GM12872 (cell line): Measurements from ENCODE around the gene PAPPA.

ENCODE experiments used
- TF ChIP-seq, protein P1 (sequence below): IDR thresholded peaks from 3 replicates; pipeline ENCODE4 v1.5.1; 2011; ENCODE audit warnings: low read depth, mild to moderate bottlenecking, low read length, moderate library complexity; ENCODE audit not compliant: insufficient read depth

The PAPPA gene

DNA sequence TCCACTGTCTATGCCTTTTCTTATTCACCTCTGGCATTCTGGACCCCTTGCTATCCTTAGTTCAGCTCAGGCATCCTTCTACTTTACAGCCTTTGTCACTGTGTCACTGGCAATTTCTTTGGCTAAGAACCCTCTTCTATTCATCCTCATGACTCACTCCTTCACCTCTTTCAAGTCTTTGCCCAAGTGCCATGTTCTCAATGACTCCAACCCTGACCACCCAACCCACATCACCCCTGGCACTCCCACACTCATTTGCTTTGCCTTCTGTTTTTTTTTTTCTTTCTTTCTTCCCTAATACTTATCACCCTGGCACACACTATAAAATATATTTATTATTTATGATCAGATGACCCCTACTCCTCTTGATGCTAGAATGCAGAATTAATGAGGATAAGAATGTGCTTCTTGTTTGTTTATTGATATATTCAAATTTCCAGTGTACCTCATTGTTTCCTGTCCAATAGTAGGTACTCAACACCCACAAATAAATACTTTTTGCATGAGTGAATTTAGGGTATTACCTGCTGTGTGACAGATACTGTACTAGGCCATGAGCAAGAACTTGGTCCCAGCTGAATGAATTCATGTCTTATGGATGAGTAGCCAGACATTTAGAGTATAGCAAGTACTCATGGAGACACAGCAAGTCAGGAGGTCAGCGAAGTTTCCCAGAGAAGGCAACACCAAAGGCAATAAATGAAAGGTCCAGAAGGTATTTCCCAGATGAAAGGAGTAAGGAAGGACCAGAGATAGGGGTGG, 236.1 kb downstream of the PAPPA start:
- TF ChIP-seq, protein P1, sequence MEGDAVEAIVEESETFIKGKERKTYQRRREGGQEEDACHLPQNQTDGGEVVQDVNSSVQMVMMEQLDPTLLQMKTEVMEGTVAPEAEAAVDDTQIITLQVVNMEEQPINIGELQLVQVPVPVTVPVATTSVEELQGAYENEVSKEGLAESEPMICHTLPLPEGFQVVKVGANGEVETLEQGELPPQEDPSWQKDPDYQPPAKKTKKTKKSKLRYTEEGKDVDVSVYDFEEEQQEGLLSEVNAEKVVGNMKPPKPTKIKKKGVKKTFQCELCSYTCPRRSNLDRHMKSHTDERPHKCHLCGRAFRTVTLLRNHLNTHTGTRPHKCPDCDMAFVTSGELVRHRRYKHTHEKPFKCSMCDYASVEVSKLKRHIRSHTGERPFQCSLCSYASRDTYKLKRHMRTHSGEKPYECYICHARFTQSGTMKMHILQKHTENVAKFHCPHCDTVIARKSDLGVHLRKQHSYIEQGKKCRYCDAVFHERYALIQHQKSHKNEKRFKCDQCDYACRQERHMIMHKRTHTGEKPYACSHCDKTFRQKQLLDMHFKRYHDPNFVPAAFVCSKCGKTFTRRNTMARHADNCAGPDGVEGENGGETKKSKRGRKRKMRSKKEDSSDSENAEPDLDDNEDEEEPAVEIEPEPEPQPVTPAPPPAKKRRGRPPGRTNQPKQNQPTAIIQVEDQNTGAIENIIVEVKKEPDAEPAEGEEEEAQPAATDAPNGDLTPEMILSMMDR: no peak

DNA sequence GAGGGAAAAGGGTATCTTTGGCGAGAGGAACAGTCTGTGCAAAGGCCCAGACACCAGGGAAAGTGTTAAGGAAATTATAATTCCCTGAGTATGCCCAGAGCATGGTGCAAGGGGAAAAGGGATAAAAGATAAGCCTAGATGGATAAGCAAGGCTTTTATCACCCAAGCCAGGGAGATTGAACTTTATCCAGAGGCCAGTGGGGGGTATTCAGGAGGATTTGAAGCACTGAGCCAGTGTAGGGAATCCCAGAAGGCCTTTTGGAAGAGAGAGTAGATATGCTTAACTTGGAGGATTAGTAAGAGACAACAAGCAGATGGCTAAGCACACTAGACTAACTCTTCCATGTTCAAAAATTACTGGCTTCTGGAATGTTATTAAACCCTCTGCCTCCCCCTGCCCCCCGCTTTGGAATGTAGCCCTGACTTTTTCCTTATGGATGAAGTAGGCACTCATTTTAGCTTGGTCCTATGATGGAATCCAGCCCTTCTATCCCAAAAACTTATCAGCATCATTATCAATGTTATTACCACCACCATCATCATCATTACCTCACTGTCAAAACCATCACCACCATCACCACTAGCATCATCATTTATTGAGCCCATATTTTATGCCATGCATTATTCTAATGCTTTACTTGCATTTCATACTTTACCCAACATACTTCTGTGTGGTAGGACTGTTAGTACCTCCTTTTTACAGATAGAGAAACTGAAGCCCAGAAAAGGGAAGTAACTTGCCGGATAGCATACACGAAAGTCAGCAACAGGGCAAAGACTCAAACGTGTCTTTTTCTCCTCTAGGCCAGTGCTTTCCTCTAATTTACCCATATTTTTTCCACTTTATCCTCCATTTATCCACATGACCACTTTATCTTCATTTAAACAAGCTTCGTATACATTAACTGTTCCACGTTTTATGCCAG, 237.0 kb downstream of the PAPPA start:
- TF ChIP-seq, protein P1: no peak

DNA sequence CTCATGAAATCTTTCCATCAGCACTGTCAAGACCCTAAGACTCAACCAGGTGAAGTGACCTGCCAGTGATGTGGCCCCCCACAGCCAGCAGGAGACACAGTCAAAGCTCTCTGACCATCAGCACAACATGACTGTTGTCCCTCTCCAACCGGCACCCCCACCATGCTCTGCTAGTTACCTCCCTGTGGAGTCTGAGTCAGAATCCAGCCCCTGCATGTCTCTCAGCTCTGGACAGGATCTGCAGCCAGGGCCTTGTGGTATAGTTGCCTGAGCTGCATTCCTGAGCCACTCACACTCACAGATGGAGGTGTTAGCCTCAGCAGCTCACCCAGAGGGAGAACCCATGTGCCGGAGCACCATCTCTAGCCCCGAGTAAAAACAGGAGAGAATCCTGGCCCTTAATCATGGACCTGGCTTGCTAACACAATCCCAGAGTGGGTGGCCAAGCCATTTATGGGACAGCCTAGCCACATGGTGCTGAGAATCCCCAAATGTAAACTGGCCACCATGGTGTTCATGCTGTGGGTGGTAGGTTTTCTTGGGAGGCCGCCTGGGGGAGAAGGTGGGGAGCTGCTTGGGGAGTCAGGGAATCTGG, 237.8 kb downstream of the PAPPA start:
- TF ChIP-seq, protein P1: no peak

DNA sequence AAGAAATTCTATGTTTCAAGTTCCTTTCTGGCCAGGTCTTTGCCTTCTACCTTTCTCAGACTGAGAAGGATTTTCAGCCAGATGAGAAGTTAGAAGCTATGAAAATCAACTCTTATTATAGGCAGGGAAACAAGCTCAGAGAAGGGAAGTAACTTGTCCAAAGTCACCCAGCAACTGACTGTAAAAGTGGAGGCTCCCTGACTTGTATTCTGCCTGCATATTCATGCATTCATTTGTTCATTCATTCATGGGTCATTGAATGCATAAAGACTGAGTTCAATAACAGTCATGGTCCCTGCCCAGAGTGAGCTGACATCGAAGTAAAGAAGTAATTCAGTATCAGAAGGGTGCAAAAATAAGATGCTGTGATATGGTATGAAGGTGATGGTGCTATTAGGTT, 239.6 kb downstream of the PAPPA start:
- TF ChIP-seq, protein P1: no peak

DNA sequence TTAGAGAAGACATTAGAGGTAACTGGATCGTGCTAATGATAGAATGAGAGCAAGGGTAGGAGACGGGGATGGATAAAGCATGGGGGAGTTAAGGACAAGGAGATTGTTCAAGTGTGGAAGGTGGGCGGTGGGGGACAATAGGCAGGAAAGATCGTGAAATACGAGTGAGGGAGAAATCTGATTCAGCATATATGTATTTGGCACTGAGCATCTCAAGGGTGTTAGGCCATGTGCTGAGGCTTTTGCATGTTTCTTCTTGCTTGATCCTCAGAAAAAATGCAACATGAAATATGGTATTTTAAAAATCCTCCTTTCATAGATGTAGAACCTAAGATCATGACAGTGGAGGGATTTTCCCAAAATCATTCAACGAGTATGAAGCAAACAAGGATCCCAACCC, 240.5 kb downstream of the PAPPA start:
- TF ChIP-seq, protein P1: no peak

DNA sequence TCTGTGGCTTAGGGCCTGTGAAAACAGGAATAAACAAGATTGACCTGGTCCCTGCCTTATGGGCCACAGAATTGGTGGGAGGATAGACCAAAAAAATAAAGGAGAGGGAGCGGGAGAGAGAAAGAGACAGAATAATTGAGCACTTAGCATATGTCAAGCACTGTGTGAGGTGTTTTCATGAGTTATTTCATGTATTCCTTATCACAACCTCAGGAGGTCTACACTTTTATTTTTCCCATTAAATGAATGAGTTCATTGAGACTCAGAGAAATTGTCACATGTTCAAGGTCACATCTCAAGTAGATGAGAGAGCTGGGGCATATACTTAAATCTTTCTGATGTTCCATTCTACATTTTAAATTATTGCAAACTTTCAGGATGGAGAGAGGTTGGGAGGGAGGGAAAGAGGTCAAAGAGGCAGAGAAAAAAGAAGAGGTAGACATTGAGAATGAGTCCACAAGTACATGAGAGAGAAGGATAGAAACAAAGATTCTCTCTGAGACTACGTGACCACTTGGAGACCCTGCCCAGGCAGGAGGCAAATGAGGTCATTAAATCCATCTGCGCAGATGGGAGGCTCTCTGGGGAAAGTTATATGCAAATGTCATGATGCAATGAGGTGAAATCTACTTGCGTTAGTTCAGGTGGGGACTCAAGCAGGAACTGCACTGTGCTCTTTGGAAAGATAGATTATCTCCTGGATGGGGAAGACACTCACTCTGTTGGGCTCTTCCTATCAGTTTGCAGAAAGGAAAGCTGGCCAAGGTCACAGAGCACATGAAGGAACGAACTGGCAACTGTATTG, 241.5 kb downstream of the PAPPA start:
- TF ChIP-seq, protein P1: no peak

DNA sequence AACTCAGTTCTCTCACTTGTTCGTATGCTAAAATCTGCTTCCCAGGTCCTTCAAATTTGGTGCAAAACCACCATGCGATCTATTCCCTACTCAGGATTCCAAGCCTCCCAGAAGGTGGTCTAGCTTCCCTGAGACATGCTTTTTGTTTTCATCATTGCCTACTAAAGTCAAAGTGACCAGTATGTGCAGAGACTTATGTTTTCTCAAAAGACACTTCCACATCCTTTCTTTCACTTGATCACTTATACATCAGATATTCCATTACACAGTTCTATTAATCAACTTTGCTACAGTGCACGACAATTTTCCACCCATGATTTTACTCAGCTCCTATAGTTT, 242.1 kb downstream of the PAPPA start:
- TF ChIP-seq, protein P1: no peak
